ENCODE data around the gene PREX1.

The PREX1 gene

DNA sequence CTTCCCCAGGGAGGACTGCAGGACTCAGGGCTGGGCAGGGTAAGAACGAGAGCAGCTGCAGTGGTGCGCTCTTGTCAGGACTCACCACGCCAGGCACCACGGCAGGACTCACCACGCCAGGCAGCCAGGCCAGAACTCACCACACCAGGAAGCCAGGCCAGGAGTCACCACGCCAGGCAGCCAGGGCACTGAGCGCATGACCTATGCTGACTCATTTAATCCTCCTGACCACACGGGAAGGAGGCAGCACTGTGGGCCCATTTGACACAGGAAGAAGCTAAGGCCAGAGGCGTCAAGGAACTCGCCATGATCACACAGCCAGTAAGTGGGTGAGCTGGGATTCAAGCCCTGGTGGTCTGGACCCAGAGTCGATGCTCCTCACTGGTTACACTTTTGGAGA lies 189.3 kb downstream of the PREX1 start:
- no peak for DNase-seq (ENCODE audit: low spot score)
- ChIA-PET CTCF (interaction anchor here (0.6 to 0.8 kb wide), 2 partner anchors 19 to 924 kb away, joined by 3 read pairs; no protein-coding TSS in a partner anchor), POLR2A (ENCODE audit: low non-redundant PET) (no interaction called here)
- H3K27ac ChIP-seq, result no peak overlapping the region
- TF ChIP-seq, protein P1, sequence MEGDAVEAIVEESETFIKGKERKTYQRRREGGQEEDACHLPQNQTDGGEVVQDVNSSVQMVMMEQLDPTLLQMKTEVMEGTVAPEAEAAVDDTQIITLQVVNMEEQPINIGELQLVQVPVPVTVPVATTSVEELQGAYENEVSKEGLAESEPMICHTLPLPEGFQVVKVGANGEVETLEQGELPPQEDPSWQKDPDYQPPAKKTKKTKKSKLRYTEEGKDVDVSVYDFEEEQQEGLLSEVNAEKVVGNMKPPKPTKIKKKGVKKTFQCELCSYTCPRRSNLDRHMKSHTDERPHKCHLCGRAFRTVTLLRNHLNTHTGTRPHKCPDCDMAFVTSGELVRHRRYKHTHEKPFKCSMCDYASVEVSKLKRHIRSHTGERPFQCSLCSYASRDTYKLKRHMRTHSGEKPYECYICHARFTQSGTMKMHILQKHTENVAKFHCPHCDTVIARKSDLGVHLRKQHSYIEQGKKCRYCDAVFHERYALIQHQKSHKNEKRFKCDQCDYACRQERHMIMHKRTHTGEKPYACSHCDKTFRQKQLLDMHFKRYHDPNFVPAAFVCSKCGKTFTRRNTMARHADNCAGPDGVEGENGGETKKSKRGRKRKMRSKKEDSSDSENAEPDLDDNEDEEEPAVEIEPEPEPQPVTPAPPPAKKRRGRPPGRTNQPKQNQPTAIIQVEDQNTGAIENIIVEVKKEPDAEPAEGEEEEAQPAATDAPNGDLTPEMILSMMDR (conservative IDR thresholded peaks at IDR 0.05; ENCODE audit: low read depth), result no peak

DNA sequence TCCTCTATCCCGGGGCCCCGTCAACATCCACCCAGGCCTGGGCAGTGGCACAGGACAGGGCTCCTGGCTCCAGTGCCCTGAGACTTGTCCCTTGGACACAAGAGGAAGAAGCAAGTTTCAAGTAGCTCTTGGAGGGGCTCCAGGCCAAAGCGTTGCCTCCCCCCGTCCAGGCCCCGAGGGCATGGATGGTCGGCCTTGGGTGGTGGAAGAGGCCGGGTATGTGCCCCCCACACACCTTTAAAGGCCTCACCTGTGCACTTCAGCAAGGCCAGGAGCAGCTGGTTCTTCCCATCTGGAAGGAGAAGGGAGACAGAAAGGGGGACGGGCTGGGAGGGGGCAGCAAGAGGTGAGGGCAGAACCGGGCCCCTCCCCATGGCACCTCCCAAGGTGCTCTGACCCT lies 190.3 kb downstream of the PREX1 start:
- POLR2A ChIA-PET (ENCODE audit: low non-redundant PET), result no interaction called here
- CTCF ChIA-PET, result interaction anchor here (0.5 to 0.8 kb wide), 3 partner anchors 183 to 697 kb away, joined by 3 to 5 read pairs (median 3); no protein-coding TSS in a partner anchor
- no peak overlapping the region for H3K27ac ChIP-seq
- DNase-seq (ENCODE audit: low spot score), result no peak
- TF ChIP-seq, protein P1 (conservative IDR thresholded peaks at IDR 0.05; ENCODE audit: low read depth), result no peak

DNA sequence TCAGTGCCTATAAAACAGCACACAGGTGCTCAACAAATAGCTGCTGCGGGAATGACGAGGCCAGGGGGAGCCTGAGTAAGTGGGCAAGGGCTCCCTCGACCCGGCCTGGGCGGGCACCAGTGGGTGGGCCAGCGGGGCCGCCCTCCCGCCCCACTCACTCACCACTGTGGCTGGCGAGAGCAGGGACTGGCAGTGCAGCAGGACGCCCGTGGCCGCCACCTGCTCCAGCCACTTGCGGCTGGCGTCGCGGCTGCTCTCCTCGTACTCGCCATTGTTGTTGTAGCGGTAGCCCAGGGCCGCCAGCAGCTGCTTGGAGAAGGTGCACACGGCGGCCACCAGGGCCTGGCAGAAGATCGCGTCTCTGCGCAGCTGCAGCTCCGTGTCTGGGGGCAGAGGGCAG lies 191.5 kb downstream of the PREX1 start:
- ChIA-PET POLR2A (ENCODE audit: low non-redundant PET) (no interaction called here), CTCF (interaction anchor here (0.5 to 2.1 kb wide), 13 partner anchors 9 to 908 kb away, joined by 3 to 17 read pairs (median 4); no protein-coding TSS in a partner anchor)
- no peak overlapping the region for H3K27ac ChIP-seq
- DNase-seq (ENCODE audit: low spot score), result no peak
- TF ChIP-seq, protein P1 (conservative IDR thresholded peaks at IDR 0.05; ENCODE audit: low read depth), result no peak

DNA sequence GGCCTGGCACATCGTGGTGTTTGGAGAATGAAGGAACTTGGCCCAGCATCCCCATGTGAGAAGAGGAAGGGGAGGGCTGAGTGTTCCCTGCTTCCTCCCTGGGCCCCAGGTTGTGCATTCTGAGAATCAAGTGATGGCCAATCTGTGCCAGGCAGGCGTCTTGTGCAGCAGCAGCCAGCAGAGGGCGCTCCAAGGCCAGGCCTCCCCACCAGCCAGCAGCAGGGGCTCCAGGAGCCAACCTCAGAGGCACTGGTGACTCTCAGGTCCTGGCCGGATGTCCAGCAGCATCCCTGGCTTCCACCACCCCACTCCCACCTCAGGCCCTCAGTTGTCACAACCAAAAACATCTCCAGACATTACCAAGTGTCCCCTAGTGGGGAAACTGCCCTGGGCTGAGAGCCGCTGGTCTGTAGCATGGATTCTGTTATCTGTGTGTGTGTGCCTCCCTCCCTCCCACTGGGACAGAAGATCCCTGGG lies 192.0 kb downstream of the PREX1 start:
- TF ChIP-seq, protein P1 (conservative IDR thresholded peaks at IDR 0.05; ENCODE audit: low read depth), result peak; percentile 98
- CTCF ChIA-PET, result interaction anchor here (0.5 to 2.1 kb wide), 20 partner anchors 9 to 981 kb away, joined by 3 to 17 read pairs (median 4); no protein-coding TSS in a partner anchor
- peak; percentile 81 for DNase-seq (ENCODE audit: low spot score)
- H3K27ac ChIP-seq, result no peak overlapping the region
- POLR2A ChIA-PET (ENCODE audit: low non-redundant PET), result no interaction called here

DNA sequence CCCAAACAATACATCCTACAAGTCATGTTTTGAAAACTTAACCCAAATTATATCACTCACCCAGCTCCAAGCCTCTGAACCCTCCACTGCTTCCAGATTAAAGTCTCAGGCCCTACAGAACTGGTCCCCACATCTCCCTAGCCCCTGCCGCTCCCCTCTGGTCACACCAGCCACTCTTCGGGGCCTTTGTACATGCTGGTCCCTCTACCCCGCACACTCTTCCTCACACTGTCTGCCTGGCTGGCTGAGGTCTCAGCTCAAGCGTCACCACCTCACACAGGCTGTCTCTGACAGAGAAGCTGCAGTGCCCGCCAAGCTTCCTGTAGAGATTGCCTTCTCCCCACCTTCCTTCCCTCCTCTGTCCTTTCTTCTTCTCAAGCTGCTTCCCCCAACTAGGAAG lies 192.4 kb downstream of the PREX1 start:
- POLR2A ChIA-PET (ENCODE audit: low non-redundant PET), result no interaction called here
- TF ChIP-seq, protein P1 (conservative IDR thresholded peaks at IDR 0.05; ENCODE audit: low read depth), result no peak
- no peak for DNase-seq (ENCODE audit: low spot score)
- CTCF ChIA-PET, result interaction anchor here (0.5 to 2.1 kb wide), 12 partner anchors 8 to 980 kb away, joined by 3 to 17 read pairs (median 5); no protein-coding TSS in a partner anchor
- H3K27ac ChIP-seq, result no peak overlapping the region

DNA sequence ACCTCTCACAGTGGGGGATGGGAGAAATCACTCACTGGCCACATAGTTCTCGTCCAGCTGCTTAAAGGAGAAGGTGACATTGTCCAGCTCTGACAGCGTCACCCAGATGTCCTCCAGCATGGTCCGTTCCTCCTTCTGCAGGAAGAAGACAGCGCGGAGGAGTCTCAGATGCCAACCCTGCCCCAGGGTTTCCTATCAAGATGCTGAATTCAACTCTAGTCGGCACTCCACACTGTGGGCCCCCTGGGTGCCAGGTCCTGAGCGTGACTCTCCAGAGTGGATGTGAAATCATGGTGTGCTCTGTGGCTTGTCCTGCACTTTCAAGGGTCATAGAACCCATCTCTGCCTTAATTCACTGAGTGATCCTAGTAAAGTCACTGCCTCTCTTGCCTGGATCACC lies 193.2 kb downstream of the PREX1 start:
- TF ChIP-seq, protein P1 (conservative IDR thresholded peaks at IDR 0.05; ENCODE audit: low read depth), result no peak
- ChIA-PET CTCF (interaction anchor here (0.6 to 2.1 kb wide), 3 partner anchors 23 to 957 kb away, joined by 3 to 17 read pairs (median 17); no protein-coding TSS in a partner anchor), POLR2A (ENCODE audit: low non-redundant PET) (interaction anchor here (0.7 kb wide), 1 partner anchor 252 kb away, joined by 3 read pairs; no protein-coding TSS in a partner anchor)
- no peak for DNase-seq (ENCODE audit: low spot score)
- no peak overlapping the region for H3K27ac ChIP-seq
